ENCODE data around the gene DYNC2I2. TPM values are rescaled to one million over a fixed set of nuclear protein-coding genes. Genes with fewer than 3 reads are reported as not detected.

DYNC2I2 gene
- total RNA-seq, 1 experiment from 2014 or later = 71.1 TPM

- ATAC-seq = no peak
- Mint-ChIP-seq H3K27ac (peak overlapping the region; percentile 97), H3K4me3 (peak overlapping the region; percentile 96), H3K27me3 (ENCODE audit: low read depth) (no peaks in the 10 kb centered on the region; the same call in 1 of the 2 replicates), H3K9me3 (peaks cover 8% of the 10 kb centered on the region), H3K36me3 (peaks cover 25% of the 10 kb centered on the region), H3K4me1 (peaks cover 44% of the 10 kb centered on the region)
- no peak for DNase-seq (ENCODE audit: low spot score)
- ChIA-PET CTCF (interaction anchor here (0.8 to 3.4 kb wide), 5 partner anchors 18 to 264 kb away, joined by 3 to 19 read pairs (median 7); partner anchors contain the start of genes CERCAM, ENDOG and PKN3), POLR2A (interaction anchor here (0.8 to 1.7 kb wide), 5 partner anchors 14 to 48 kb away, joined by 3 to 7 read pairs (median 4); partner anchors contain the start of genes PKN3 and ZDHHC12)
- TF ChIP-seq NFYB (CRISPR knock-in tag; conservative IDR thresholded peaks at IDR 0.05; ENCODE audit: low read depth) (peak; percentile 3; the same call in 1 of the 2 replicates), JUN (CRISPR knock-in tag; IDR thresholded peaks at IDR 0.05) (peak; percentile 11; the same call in 1 of the 2 replicates), E2F5 (CRISPR knock-in tag; IDR thresholded peaks at IDR 0.05) (0 out of 2 replicates have a peak, but pooled peaks have one; percentile 42), ZBTB43 (CRISPR knock-in tag; IDR thresholded peaks at IDR 0.05) (0 out of 2 replicates have a peak, but pooled peaks have one; percentile 71), ZNF425 (CRISPR knock-in tag; conservative IDR thresholded peaks at IDR 0.05) (no peak)
Measured at GRCh38 chr9:128684065-128684324, 27.3 kb upstream of the DYNC2I2 start.

- H3K9me3 Mint-ChIP-seq = peaks cover 8% of the 10 kb centered on the region
- POLR2A ChIA-PET = interaction anchor here (0.5 to 1.7 kb wide), 10 partner anchors 14 to 620 kb away, joined by 3 to 7 read pairs (median 4); partner anchors contain the start of genes PKN3 and ZDHHC12
- DNase-seq (ENCODE audit: low spot score) (peak; percentile 91), ATAC-seq (peak; percentile 79)
- no peaks in the 10 kb centered on the region; the same call in 1 of the 2 replicates for H3K27me3 Mint-ChIP-seq (ENCODE audit: low read depth)
- peak overlapping the region; percentile 97 for H3K27ac Mint-ChIP-seq
- peaks cover 44% of the 10 kb centered on the region for H3K4me1 Mint-ChIP-seq
- CTCF ChIA-PET = interaction anchor here (0.7 to 3.4 kb wide), 7 partner anchors 9 to 283 kb away, joined by 3 to 19 read pairs (median 6); partner anchors contain the start of genes CERCAM, ENDOG and PKN3
- peak overlapping the region; percentile 96 for H3K4me3 Mint-ChIP-seq
- peaks cover 25% of the 10 kb centered on the region for H3K36me3 Mint-ChIP-seq
- TF ChIP-seq E2F1 (CRISPR knock-in tag; IDR thresholded peaks at IDR 0.05) = no peak
- 0 out of 2 replicates have a peak, but pooled peaks have one; percentile 14 for TF ChIP-seq E2F5 (CRISPR knock-in tag; IDR thresholded peaks at IDR 0.05)
- TF ChIP-seq ARID4B (CRISPR knock-in tag; IDR thresholded peaks at IDR 0.05; ENCODE audit: borderline replicate concordance) = peak; percentile 41; the same call in 1 of the 2 replicates
- 0 out of 2 replicates have a peak, but pooled peaks have one; percentile 38 for TF ChIP-seq IRF1 (CRISPR knock-in tag; IDR thresholded peaks at IDR 0.05)
- 0 out of 2 replicates have a peak, but pooled peaks have one; percentile 31 for TF ChIP-seq AFF4 (CRISPR knock-in tag; IDR thresholded peaks at IDR 0.05; ENCODE audit: borderline replicate concordance)
- TF ChIP-seq CREB1 (CRISPR knock-in tag; IDR thresholded peaks at IDR 0.05) = no peak
- TF ChIP-seq NFYB (CRISPR knock-in tag; conservative IDR thresholded peaks at IDR 0.05; ENCODE audit: low read depth) = 0 out of 2 replicates have a peak, but pooled peaks have one; percentile 5
- peak; percentile 40; the same call in 1 of the 2 replicates for TF ChIP-seq JUN (CRISPR knock-in tag; IDR thresholded peaks at IDR 0.05)
- peak; percentile 18; the same call in 1 of the 2 replicates for TF ChIP-seq USF2 (CRISPR knock-in tag; IDR thresholded peaks at IDR 0.05)
- no peak for TF ChIP-seq RELA (CRISPR knock-in tag; IDR thresholded peaks at IDR 0.05; ENCODE audit: borderline replicate concordance)
- 0 out of 2 replicates have a peak, but pooled peaks have one; percentile 21 for TF ChIP-seq ATF1 (CRISPR knock-in tag; IDR thresholded peaks at IDR 0.05)
Measured at GRCh38 chr9:128683340-128684064, 26.9 kb upstream of the DYNC2I2 start.

Data from WTC11 (cell line).